Measurements from ENCODE around the gene TAF11L6. TPM values are rescaled to one million over a fixed set of nuclear protein-coding genes. Genes with fewer than 3 reads are reported as not detected.
"Not testable (repeated sequence)": the region's sequence is repeated elsewhere in the genome, so short reads cannot be mapped to it uniquely, and the experiment has no call there.

Gene TAF11L6
- polyA plus RNA-seq, 1 of the 3 experiments (the other 2 are of a cell fraction), result not detected

GRCh38 chr5:17487174-17487512, 41.3 kb upstream of the TAF11L6 start (continued):
- TF ChIP-seq, protein P1, sequence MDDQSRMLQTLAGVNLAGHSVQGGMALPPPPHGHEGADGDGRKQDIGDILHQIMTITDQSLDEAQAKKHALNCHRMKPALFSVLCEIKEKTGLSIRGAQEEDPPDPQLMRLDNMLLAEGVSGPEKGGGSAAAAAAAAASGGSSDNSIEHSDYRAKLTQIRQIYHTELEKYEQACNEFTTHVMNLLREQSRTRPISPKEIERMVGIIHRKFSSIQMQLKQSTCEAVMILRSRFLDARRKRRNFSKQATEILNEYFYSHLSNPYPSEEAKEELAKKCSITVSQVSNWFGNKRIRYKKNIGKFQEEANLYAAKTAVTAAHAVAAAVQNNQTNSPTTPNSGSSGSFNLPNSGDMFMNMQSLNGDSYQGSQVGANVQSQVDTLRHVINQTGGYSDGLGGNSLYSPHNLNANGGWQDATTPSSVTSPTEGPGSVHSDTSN (IDR thresholded peaks at IDR 0.05), result no peak

DNA sequence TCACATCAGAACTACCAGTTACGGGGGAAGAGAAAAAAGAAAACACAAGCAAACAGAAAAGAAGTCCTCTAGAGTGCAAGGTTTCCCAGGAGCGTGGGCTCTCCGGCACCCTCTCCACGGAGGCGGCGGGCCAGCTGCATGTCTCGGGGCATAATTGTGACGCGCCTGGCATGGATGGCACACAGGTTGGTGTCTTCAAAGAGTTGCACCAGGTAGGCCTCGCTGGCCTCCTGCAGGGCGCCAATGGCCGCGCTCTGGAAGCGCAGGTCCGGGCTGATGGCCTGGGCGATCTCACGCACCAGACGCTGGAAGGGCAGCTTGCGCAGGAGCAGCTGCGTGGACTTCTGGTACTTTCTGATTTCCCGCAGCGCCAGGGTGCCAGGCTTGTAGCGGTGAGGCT, 37.2 kb upstream of the TAF11L6 start:
- WGBS (ENCODE audit: low lambda C conversion rate), result 92% methylated on average over 8 of the region's 23 CpGs
- H3K9ac ChIP-seq, result not testable (repeated sequence)

DNA sequence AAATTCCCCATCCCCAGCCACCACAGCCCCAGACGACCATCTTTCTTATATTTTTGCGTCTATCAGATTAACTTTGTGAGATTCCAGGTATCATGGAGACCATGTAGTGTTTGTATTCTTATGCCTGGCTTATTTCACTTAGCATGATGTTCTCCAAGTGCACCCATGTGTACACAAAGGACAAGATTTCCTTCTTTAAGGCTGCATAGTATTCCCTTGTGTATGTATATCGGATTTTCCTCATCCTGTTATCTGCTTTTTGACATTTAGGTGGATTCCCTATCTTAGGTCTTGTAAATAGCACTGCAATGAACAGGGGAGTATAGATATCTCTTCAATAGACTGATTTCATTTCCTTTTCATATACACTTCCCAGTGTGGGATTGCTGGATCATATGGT, 35.7 kb upstream of the TAF11L6 start:
- TF ChIP-seq NRF1 (IDR thresholded peaks at IDR 0.05; ENCODE audit: low read depth, low read length) (no peak), ZBTB33 (IDR thresholded peaks at IDR 0.05; ENCODE audit: borderline replicate concordance, low read depth) (no peak), FOXJ3 (CRISPR knock-in tag; IDR thresholded peaks at IDR 0.05) (no peak), JUND (IDR thresholded peaks at IDR 0.05) (no peak), MEF2A (IDR thresholded peaks at IDR 0.05; ENCODE audit: borderline replicate concordance, low read depth) (no peak), FOXM1 (IDR thresholded peaks at IDR 0.05; ENCODE audit: low read depth) (no peak), NFIC (IDR thresholded peaks at IDR 0.05; ENCODE audit: borderline replicate concordance) (no peak), POLR2AphosphoS5 (IDR thresholded peaks at IDR 0.05; ENCODE audit: low read depth, low read length) (no peak), RCOR1 (IDR thresholded peaks at IDR 0.05; ENCODE audit: low read length) (no peak), CTCF (IDR thresholded peaks at IDR 0.05) (no peak), YY1 (IDR thresholded peaks at IDR 0.05; ENCODE audit: low read depth) (no peak), RXRA (IDR thresholded peaks at IDR 0.05; ENCODE audit: borderline replicate concordance, low read depth) (no peak), RFX5 (IDR thresholded peaks at IDR 0.05; ENCODE audit: low read length) (no peak), TEAD4 (IDR thresholded peaks at IDR 0.05; ENCODE audit: borderline replicate concordance, insufficient read depth) (no peak)
- Histone ChIP-seq H3K79me2 (ENCODE audit: insufficient read depth) (no peaks in the 10 kb centered on the region), H3K4me3 (ENCODE audit: low read depth in 2 of 2, low read length in 1 of 2) (no peak overlapping the region), H3K27ac (ENCODE audit: low read depth in 2 of 2, low read length in 1 of 2) (no peak overlapping the region), H3K9me2 (no peaks in the 10 kb centered on the region), H3K9ac (no peak overlapping the region), H4K20me1 (ENCODE audit: insufficient read depth) (no peaks in the 10 kb centered on the region), H3K4me2 (no peak overlapping the region), H3F3A (replicated peaks; ENCODE audit: insufficient read depth) (no peaks in the 10 kb centered on the region), H3K9me3 (no peaks in the 10 kb centered on the region), H3K36me3 (replicated peaks in 1 of 2; ENCODE audit: control insufficient read depth in 1 of 2, insufficient read depth in 2 of 2, low read length in 1 of 2) (no peaks in the 10 kb centered on the region), H3K27me3 (ENCODE audit: insufficient read depth) (no peaks in the 10 kb centered on the region), H3K4me1 (ENCODE audit: control insufficient read depth in 1 of 2, insufficient read depth in 2 of 2, low read depth in 1 of 2, low read length in 1 of 2) (no peaks in the 10 kb centered on the region), H2AFZ (ENCODE audit: low read depth) (no peak overlapping the region)
- DNase-seq, result no peak
- ChIA-PET POLR2A (no interaction called here), CTCF (interaction anchor here (1.0 kb wide), 1 partner anchor 11 kb away, joined by 3 read pairs; no protein-coding TSS in a partner anchor)
- whole genome bisulfite sequencing (ENCODE audit: low lambda C conversion rate), result 46% methylated on average over 3 of the region's 3 CpGs

More for the DNA sequence above, 37.2 kb upstream of the TAF11L6 start:
- H3K4me1 ChIP-seq (ENCODE audit: control insufficient read depth in 1 of 2, insufficient read depth in 2 of 2, low read depth in 1 of 2, low read length in 1 of 2); DNase-seq; H3F3A ChIP-seq (replicated peaks; ENCODE audit: insufficient read depth); H3K27ac ChIP-seq (ENCODE audit: low read depth in 2 of 2, low read length in 1 of 2); H3K36me3 ChIP-seq (replicated peaks in 1 of 2; ENCODE audit: control insufficient read depth in 1 of 2, insufficient read depth in 2 of 2, low read length in 1 of 2); H3K79me2 ChIP-seq (ENCODE audit: insufficient read depth); H3K4me2 ChIP-seq; H3K4me3 ChIP-seq (ENCODE audit: low read depth in 2 of 2, low read length in 1 of 2); POLR2A ChIA-PET; H3K9me3 ChIP-seq; H3K9me2 ChIP-seq; H3K27me3 ChIP-seq (ENCODE audit: insufficient read depth); H4K20me1 ChIP-seq (ENCODE audit: insufficient read depth); H2AFZ ChIP-seq (ENCODE audit: low read depth): not testable (repeated sequence)
- CTCF ChIA-PET, result interaction anchor here (0.6 kb wide), 1 partner anchor 275 kb away, joined by 3 read pairs; no protein-coding TSS in a partner anchor

Measured in SK-N-SH (cell line).